ENCODE measurements around the gene SLC12A5.
A peak's percentile ranks its signal among the peaks of the same experiment; 100 is the strongest.
"Not testable (repeated sequence)": the region's sequence is repeated elsewhere in the genome, so short reads cannot be mapped to it uniquely, and the experiment has no call there.

Gene SLC12A5

DNA sequence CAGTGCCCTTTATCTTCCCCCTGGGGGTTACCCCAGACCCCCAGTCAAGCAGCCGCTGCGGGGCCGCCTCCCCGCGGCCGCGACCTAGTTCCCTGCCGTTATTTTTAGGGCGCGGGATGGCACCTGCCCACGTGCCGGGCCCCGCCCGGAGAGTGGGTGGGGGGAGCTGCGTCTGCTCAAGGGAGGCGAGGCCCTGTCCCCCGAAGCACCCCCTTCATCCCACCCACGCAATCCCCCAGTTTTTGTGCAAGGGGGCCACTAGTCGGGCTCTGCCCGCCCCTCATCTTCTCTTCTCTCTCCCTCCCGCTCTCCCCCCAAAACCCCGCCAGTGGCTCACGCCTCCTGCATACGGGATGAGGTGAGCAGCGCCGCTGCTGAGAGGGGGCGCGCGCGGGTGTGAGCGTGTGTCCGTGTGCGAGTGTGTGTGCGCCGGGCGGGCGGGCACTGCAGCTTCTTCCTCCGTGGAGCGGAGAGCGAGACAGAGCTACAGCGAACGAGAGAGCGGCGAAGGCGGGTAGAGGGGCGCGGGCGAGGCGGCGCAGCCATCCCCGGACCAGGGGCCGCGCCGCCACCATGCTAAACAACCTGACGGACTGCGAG is at the start of gene SLC12A5:
Gene SLC12A5, plus strand, starts transcription at position 444 of the 600 bp plus-strand sequence. Its CDS starts 130 bp downstream, at position 574.
- DNase-seq (ENCODE audit: low read depth in 3 of 3, low spot score in 1 of 3) = no peak

GRCh38 chr20:45981261-45981660 is 47.8 kb upstream of the SLC12A5 start:
- no peak for DNase-seq (ENCODE audit: low read depth in 3 of 3, low spot score in 1 of 3)

- DNase-seq (ENCODE audit: low read depth in 3 of 3, low spot score in 1 of 3) = no peak
These were observed 45.7 kb upstream of the SLC12A5 start for GRCh38 chr20:45983279-45983743.

- DNase-seq (ENCODE audit: low read depth in 3 of 3, low spot score in 1 of 3) = no peak
These were observed 43.4 kb upstream of the SLC12A5 start for GRCh38 chr20:45985573-45985972.

DNA sequence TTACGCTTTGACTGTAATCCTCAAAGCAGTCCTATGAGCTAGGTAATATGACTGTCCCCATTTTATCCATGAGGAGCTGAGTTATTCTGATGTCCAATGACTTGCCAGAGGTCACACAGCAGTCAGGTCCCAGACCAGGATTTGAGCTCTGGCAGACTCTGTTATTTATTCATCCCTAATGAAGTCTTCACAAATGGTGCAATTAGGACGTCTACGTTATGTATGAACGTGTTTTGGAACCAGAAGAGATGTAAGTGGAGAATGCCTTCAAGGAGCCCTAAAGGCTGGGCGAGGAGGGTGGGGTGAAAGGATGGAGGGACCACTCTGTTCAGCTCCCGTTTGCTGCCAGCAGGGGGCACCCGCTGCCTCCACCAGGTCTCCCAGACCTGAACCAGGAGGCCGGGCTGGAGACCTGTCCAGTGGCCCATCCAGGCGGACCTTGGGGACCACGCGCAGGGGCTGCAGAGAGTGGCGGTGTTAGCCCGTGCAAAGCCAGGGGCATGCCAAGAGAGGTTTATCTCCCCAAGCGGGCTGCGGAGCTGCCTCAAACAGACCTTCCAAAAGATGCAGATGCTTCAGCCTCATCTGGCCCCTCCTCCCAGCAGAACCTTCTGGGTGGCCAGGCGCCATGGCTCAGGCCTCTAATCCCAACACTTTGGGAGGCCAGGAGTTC is 41.8 kb upstream of the SLC12A5 start:
- DNase-seq (ENCODE audit: low read depth in 3 of 3, low spot score in 1 of 3) = peak; percentile 40 to 70 (median 47)

DNA sequence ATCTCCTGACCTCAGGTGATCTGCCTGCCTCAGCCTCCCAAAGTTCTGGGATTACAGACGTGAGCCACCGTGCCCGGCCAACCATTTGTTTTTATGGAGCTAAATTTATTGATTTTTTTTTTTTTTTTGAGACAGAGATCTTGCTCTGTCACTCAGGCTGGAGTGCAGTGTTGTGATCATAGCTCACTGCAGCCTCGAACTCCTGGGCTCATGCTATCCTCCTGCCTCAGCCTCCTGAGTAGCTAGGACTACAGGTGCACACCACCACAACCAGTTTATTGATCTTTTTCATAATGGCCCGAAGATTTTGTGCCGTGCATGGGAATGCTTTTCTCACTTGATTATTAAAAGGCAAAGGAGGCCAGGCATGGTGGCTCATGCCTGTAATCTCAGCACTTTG is 40.2 kb upstream of the SLC12A5 start:
- not testable (repeated sequence) for DNase-seq (ENCODE audit: low read depth in 3 of 3, low spot score in 1 of 3)

GRCh38 chr20:45991616-45992015 is 37.4 kb upstream of the SLC12A5 start:
- no peak for DNase-seq (ENCODE audit: low read depth in 3 of 3, low spot score in 1 of 3)

GRCh38 chr20:45993197-45993951 is 35.6 kb upstream of the SLC12A5 start:
- no peak for DNase-seq (ENCODE audit: low read depth in 3 of 3, low spot score in 1 of 3)

GRCh38 chr20:45994761-45995493 is 34.1 kb upstream of the SLC12A5 start:
- no peak for DNase-seq (ENCODE audit: low read depth in 3 of 3, low spot score in 1 of 3)

DNA sequence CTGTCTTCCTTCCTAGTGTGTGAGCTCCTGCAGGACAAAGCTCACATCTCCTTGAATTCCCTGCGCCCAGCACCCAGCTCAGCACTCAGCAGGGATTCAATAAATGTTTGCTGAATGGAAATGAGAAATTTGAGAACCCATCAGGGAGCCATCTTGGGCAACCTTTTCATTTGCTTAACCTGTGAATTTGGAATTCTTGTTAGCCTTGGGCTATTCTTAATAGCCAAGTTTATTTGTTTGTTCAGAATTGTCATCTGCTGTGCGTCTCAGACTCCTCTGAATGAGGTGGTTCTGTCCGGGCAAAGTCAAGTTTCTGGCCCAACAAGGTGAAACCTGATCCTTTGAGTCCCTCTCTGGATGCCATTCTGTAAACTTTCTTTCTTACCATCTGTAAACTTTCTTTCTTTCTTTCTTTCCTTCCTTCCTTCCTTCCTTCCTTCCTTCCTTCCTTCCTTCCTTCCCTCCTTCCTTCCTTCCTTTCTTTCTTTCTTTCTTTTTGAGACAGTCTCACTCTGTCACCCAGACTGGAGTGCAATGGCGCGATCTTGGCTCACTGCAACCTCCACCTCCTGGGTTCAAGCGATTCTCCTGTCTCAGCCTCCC is 33.4 kb upstream of the SLC12A5 start:
- not testable (repeated sequence) for DNase-seq (ENCODE audit: low read depth in 3 of 3, low spot score in 1 of 3)

DNA sequence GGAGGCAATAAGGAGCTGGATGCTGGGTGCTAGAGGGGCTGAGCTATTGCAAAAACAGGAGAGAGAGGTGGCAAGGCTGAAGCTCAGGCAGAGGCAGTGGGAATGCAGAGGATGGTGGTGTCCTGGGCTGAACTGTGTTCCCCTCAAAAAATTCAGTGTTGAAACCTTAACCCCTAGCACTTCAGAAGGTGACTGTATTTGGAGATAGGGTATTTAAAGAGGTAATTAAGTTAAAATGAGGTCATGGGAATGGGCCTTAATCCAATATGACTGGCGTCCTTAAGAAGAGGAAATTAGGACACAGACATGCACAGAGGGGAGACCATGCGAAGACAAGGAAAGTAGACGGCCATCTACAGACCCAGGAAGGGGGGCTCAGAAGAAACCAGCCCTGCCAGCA is 31.8 kb upstream of the SLC12A5 start:
- DNase-seq (ENCODE audit: low read depth in 3 of 3, low spot score in 1 of 3) = no peak

DNA sequence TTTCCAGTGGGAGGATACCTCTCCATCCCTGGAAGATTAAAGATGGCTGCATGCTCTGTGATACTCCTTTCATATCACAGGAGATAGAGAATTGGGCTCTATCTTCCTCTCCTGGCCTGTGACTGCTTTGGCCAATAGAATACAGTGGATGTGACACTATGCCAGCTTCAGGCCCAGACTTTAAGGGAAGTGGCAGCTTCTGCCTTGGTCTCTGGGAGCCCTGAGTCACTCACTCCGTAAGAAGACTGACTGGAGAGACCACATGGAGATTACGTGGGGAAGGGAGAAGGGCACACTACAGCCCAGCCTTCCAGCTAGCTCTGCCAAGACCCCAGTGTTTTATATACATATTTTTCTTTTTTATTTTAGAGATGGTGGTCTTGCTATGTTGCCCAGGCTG is 30.7 kb upstream of the SLC12A5 start:
- DNase-seq (ENCODE audit: low read depth in 3 of 3, low spot score in 1 of 3) = no peak

GRCh38 chr20:45998761-45999160 is 30.3 kb upstream of the SLC12A5 start:
- no peak for DNase-seq (ENCODE audit: low read depth in 3 of 3, low spot score in 1 of 3)

GRCh38 chr20:45999557-46000261 is 29.3 kb upstream of the SLC12A5 start:
- DNase-seq (ENCODE audit: low read depth in 3 of 3, low spot score in 1 of 3) = no peak

DNA sequence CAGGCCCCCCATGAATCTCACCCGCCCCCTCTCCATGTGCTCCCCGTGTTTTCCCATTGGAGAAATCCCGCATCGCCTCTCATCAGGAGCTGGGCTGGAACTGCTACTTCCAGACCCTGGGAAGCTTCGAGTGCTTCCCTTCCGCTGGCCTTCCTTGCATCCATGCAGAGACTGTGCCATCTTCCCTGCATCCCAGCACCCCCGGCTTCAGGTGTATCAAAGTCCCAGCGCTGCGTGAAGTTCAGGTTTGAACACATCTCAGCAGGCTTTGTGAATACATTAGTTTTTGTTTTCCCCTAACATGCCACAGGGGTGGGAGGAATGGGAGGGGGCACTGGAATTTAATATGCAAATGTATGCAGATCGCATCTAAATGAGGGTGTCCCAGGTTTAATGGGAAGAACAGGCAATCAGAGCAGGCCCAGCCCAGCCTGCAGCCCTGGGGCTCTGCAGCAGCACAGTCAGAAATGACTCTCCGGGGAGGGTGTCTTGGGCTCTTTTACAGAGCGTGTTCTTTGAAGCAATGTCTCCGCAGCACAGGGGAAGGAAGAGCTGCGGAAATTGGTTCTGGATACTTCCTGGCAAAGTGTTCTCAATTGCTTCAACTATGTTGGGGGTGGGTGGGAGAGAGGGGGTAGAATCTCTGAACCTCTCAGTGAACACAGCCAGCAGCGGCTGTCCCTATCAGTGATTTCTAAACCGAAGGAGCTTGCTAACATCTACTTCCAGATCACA is 28.6 kb upstream of the SLC12A5 start:
- DNase-seq (ENCODE audit: low read depth in 3 of 3, low spot score in 1 of 3) = no peak

- DNase-seq (ENCODE audit: low read depth in 3 of 3, low spot score in 1 of 3) = no peak
These were observed 27.5 kb upstream of the SLC12A5 start for GRCh38 chr20:46001498-46001897.

DNA sequence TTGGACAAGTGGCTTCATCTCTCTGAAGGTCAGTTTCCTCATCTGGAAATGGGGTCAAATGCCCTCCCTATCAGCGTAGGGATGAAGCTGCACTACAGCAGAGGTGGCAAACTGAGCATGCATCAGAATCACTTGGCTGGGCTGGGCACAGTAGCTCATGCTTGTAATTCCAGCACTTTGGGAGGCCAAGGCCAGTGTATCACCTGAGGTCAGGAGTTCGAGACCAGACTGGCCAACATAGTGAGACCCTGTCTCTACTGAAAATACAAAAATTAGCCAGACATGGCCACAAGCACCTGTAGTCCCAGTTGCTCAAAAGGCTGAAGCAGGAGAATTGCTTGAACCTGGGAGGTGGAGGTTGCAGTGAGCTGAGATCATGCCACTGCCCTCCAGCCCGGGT is 27.0 kb upstream of the SLC12A5 start:
- DNase-seq (ENCODE audit: low read depth in 3 of 3, low spot score in 1 of 3) = no peak

DNA sequence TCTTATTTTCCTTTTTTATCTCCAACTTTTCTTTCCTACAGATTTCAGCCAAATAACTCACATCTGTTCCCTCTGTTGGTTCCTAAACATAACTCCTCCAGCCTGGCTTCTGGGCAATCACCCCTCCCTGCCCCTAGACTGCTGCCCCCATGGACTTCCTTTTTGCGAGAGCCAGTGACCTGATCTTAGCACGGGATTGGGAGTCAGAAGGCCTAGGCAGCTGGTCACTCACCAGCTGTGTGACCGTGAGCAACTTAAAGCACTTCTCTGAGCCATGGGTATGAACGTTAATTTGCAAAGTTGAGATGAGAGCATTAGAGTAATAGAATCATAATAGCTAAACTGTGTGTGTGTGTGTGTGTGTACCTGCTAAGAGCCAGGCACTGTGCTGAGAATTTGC is 24.8 kb upstream of the SLC12A5 start:
- no peak for DNase-seq (ENCODE audit: low read depth in 3 of 3, low spot score in 1 of 3)

DNA sequence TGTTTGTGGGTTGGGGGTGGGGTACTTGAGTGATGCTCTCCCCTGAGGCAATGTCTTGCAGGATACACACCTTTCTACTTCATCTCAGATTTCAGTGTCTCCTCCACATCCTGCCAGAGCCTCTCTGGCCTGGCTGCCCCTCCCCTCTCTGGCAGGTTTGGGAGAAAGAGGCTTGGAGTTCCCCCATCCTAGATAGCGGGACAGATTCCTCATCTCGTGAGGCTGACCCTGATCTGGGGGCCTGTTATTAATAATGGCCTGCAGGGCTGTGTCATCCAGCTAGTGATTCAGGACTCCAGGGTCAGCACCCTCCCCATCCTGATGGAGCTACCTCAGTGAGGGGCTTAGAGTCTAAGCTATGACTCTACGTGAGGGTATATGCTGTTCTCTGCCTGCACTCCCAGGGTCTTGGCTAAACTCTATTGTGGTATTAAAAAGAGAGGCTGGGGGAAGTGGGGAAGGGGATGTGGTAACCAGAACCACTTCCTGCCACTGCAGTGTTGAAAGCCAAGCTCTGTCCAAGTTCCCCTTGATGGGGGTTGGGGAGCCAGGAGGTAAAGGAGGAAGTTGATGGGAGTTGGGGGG is 24.0 kb upstream of the SLC12A5 start:
- no peak for DNase-seq (ENCODE audit: low read depth in 3 of 3, low spot score in 1 of 3)
